Smooth muscle cell (in vitro differentiated cells): ENCODE measurements around the gene SRSF1. TPM values are rescaled to one million over a fixed set of nuclear protein-coding genes. Genes with fewer than 3 reads are reported as not detected.

ENCODE experiments used
- DNase-seq: peaks from one replicate; lab custom pipeline; 2025; ENCODE audit not compliant: unreplicated experiment; lab: John Stamatoyannopoulos, UW
- H2AFZ ChIP-seq: fragments of 200-600 bp; sonication (generic); 2 replicates; pipeline ENCODE4 v1.6.0; 2016; ENCODE audit warnings: antibody characterized with exemption, low read depth, mild to moderate bottlenecking
- H3F3A ChIP-seq: fragments of 200-600 bp; sonication (generic); 2 replicates; pipeline ENCODE4 v1.6.0; 2017; ENCODE audit warnings: antibody characterized with exemption, low read depth
- H3K27ac ChIP-seq: fragments of 200-600 bp; sonication (generic); 2 replicates; pipeline ENCODE4 v1.5.1; 2016; ENCODE audit warnings: low read depth, mild to moderate bottlenecking
- H3K27me3 ChIP-seq: fragments of 200-600 bp; sonication (generic); 2 replicates; pipeline ENCODE4 v1.6.1; 2016; ENCODE audit warnings: low read depth, mild to moderate bottlenecking
- H3K36me3 ChIP-seq: fragments of 200-600 bp; sonication (generic); 2 replicates; pipeline ENCODE4 v1.5.1; 2016; ENCODE audit warnings: low read depth
- H3K4me1 ChIP-seq: fragments of 200-600 bp; sonication (generic); 2 replicates; pipeline ENCODE4 v1.5.1; 2016; ENCODE audit warnings: low read depth
- H3K4me2 ChIP-seq: fragments of 200-600 bp; sonication (generic); 2 replicates; pipeline ENCODE4 v1.6.0; 2016; ENCODE audit warnings: mild to moderate bottlenecking
- H3K4me3 ChIP-seq: fragments of 200-600 bp; sonication (generic); 2 replicates; pipeline ENCODE4 v1.5.1; 2016; ENCODE audit warnings: mild to moderate bottlenecking
- H3K79me2 ChIP-seq: fragments of 200-600 bp; sonication (generic); 2 replicates; pipeline ENCODE4 v1.6.0; 2016; ENCODE audit warnings: low read depth, mild to moderate bottlenecking
- H3K9ac ChIP-seq: fragments of 200-600 bp; sonication (generic); 2 replicates; pipeline ENCODE4 v1.6.0; 2016; ENCODE audit warnings: low read depth
- H3K9me3 ChIP-seq: fragments of 200-600 bp; sonication (generic); replicated peaks from 2 replicates; pipeline ENCODE4 v1.5.1; 2016; ENCODE audit warnings: low read depth
- H4K20me1 ChIP-seq: fragments of 200-600 bp; sonication (generic); 2 replicates; pipeline ENCODE4 v1.6.0; 2016; ENCODE audit warnings: low read depth
- WGBS: methylation state at CpG from one replicate; pipeline ENCODE4 v1.1.7; 2016; ENCODE audit warnings: low lambda C conversion rate; 5-methylcytosine and 5-hydroxymethylcytosine counted together
- polyA plus RNA-seq: library from polyadenylated mRNA; unstranded; fragments of >200 nt; fragmentation: Nextera tagmentation; extraction: Ambion mirVana; gene quantifications from 2 replicates; pipeline ENCODE4 v1.2.1, GENCODE V29; 2016
- total RNA-seq: library from RNA; depleted of rRNA; stranded (reverse); fragments of >200 nt; gene quantifications from 2 replicates; pipeline ENCODE4 v1.2.3, GENCODE V29; 2014
- TF ChIP-seq, protein P1 (sequence below): fragments of 200-600 bp; sonication (generic); IDR thresholded peaks from 2 replicates; pipeline ENCODE4 v1.5.1; 2017; ENCODE audit warnings: borderline replicate concordance, mild to moderate bottlenecking, antibody characterized with exemption; ENCODE audit not compliant: insufficient read depth, poor library complexity, severe bottlenecking

Gene SRSF1
- total and polyA plus RNA-seq, 2 experiments from 2014 or later = 57.9 to 200 TPM

DNA sequence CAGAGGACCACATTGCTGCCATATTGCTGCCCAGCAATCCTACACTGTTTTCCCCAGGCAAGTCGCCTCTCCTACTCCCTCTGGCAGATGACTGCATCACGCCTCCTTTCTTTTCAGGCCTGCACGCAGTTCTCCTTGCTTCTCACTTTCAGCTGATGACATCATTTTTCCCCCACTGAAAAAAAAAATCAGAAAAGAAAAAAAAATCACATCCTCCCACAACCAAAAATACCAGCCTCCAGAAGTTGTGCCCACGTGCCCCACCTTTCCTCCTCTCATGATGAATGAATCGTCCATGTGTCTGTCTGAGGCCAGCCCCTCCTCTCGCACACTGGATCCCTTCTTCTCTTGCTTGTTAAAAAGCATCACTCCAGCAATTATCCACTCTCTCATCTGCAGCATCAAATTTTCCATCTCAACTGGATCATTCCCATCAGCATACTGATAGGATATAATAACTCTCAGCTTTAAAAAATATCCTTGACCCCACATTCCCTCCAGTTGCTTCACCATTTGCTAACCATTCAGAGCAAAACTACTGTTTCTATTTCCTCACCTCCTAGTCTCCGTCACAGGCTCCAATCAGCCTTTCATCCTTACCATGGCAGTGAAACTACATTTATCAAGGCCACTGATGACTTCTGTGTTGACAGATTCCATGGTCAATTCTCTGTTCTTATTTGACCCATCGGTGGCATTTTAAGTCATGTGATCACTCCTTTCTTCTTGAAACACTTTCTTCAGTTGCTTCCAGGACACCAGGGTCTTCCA lies 46.1 kb upstream of the SRSF1 start:
- Histone ChIP-seq H3K9ac (no peak overlapping the region), H3K4me3 (no peak overlapping the region), H3K36me3 (no peaks in the 10 kb centered on the region), H3K4me1 (no peaks in the 10 kb centered on the region), H3K79me2 (no peaks in the 10 kb centered on the region), H3K4me2 (no peak overlapping the region), H3K27me3 (no peaks in the 10 kb centered on the region), H2AFZ (no peak overlapping the region), H4K20me1 (no peaks in the 10 kb centered on the region), H3K27ac (no peak overlapping the region), H3K9me3 (no peaks in the 10 kb centered on the region), H3F3A (no peaks in the 10 kb centered on the region)
- 65% methylated on average over 8 of the region's 8 CpGs for WGBS
- no peak for DNase-seq
- TF ChIP-seq, protein P1, sequence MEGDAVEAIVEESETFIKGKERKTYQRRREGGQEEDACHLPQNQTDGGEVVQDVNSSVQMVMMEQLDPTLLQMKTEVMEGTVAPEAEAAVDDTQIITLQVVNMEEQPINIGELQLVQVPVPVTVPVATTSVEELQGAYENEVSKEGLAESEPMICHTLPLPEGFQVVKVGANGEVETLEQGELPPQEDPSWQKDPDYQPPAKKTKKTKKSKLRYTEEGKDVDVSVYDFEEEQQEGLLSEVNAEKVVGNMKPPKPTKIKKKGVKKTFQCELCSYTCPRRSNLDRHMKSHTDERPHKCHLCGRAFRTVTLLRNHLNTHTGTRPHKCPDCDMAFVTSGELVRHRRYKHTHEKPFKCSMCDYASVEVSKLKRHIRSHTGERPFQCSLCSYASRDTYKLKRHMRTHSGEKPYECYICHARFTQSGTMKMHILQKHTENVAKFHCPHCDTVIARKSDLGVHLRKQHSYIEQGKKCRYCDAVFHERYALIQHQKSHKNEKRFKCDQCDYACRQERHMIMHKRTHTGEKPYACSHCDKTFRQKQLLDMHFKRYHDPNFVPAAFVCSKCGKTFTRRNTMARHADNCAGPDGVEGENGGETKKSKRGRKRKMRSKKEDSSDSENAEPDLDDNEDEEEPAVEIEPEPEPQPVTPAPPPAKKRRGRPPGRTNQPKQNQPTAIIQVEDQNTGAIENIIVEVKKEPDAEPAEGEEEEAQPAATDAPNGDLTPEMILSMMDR = no peak

DNA sequence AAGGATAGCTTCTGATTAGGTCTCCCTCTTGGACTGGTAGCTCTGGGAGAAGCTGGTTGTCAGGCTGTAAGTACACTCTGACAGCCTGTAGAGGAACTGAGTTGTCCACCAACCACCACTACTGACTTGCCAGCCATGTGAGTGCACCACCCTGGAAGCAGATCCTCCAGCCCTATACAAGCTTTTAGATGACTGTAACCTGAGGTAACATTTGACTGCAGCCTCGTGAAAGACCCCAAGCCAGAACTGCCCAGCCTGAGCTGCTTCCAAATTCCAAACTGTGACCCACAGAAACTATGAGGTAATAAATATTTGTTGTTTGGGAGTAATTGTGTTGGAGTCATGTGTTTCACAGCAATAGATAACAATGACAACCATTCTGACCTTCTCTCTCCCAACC lies 45.4 kb upstream of the SRSF1 start:
- TF ChIP-seq, protein P1 = no peak

DNA sequence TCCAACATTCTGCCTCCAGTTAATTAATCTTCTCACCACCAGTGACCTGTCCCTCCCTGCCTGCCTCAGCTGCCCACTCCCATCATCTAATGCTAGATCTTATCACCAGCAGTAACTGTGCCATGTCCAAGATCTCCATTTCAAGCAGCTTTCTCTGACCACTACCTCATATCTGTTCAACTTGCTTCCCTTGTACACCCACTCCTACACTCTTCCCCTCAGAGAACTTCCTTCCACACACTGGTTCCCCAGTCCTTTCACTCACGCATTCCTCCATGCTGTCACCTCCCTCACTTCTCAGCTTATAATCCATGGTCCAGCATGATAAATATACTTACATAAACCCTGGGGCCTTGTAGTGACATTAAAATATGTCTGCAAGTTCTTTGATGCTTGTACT lies 44.4 kb upstream of the SRSF1 start:
- Histone ChIP-seq H2AFZ (no peak overlapping the region), H3K27me3 (no peaks in the 10 kb centered on the region), H4K20me1 (no peaks in the 10 kb centered on the region), H3K79me2 (no peaks in the 10 kb centered on the region), H3K36me3 (no peaks in the 10 kb centered on the region), H3K4me1 (no peaks in the 10 kb centered on the region), H3K27ac (no peak overlapping the region), H3K4me3 (no peak overlapping the region), H3K9me3 (no peaks in the 10 kb centered on the region), H3K4me2 (no peak overlapping the region), H3F3A (no peaks in the 10 kb centered on the region), H3K9ac (no peak overlapping the region)
- 73% methylated on average over 1 of the region's 1 CpG for WGBS
- no peak for DNase-seq
- TF ChIP-seq, protein P1 = no peak

More for the DNA sequence above, 45.4 kb upstream of the SRSF1 start:
- Histone ChIP-seq H3K4me2 (no peak overlapping the region), H4K20me1 (no peaks in the 10 kb centered on the region), H3K9ac (no peak overlapping the region), H3F3A (no peaks in the 10 kb centered on the region), H3K36me3 (no peaks in the 10 kb centered on the region), H3K4me3 (no peak overlapping the region), H3K27ac (no peak overlapping the region), H3K27me3 (no peaks in the 10 kb centered on the region), H3K79me2 (no peaks in the 10 kb centered on the region), H2AFZ (no peak overlapping the region), H3K4me1 (no peaks in the 10 kb centered on the region), H3K9me3 (no peaks in the 10 kb centered on the region)
- WGBS = 80% methylated on average over 1 of the region's 1 CpG
- no peak for DNase-seq

DNA sequence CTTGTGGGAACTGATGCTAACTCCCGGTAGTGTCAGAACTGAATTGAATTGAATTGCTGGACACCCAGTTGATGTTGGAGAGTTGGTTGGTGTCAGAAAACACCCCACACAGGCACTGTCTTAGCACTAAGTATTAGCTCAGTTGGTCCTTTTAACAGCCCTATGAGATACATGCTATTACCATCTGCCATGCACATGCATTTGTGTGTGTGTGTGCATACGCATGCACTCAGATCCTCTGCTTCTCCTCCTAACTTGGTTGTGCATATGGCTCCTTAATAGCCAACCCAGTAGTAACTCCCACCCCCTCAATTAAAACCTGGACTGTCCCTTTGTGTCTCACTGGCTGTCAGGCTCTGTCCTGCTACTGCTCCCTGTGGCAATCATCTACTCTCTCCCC lies 43.9 kb upstream of the SRSF1 start:
- no peak overlapping the region for H3K4me3 ChIP-seq
- no peak overlapping the region for H3K27ac ChIP-seq
- H3K9ac ChIP-seq = no peak overlapping the region
- H3K27me3 ChIP-seq = no peaks in the 10 kb centered on the region
- WGBS = 93% methylated on average over 2 of the region's 2 CpGs
- no peak for DNase-seq
- no peaks in the 10 kb centered on the region for H3K4me1 ChIP-seq
- no peaks in the 10 kb centered on the region for H4K20me1 ChIP-seq
- no peaks in the 10 kb centered on the region for H3K36me3 ChIP-seq
- no peak overlapping the region for H2AFZ ChIP-seq
- H3F3A ChIP-seq = no peaks in the 10 kb centered on the region
- H3K4me2 ChIP-seq = no peak overlapping the region
- TF ChIP-seq, protein P1 = no peak
- no peaks in the 10 kb centered on the region for H3K79me2 ChIP-seq
- H3K9me3 ChIP-seq = no peaks in the 10 kb centered on the region
